22Rv1 (cell line): ENCODE measurements around the gene CRYGB.

Experiments
- H3K27ac ChIP-seq: fragments of 450-650 bp; 2 replicates; pipeline ENCODE4 v1.5.1; 2017
- CTCF ChIP-seq: fragments of 450-650 bp; IDR thresholded peaks from 2 replicates; pipeline ENCODE4 v1.5.1; 2017; ENCODE audit warnings: mild to moderate bottlenecking
- ZFX ChIP-seq: fragments of 450-650 bp; IDR thresholded peaks from 2 replicates; pipeline ENCODE4 v1.6.1; 2017; ENCODE audit warnings: antibody characterized with exemption, borderline replicate concordance

CRYGB gene

GRCh38 chr2:208093128-208093527, 52.8 kb downstream of the CRYGB start:
- TF ChIP-seq CTCF (no peak), ZFX (no peak)
- no peak overlapping the region for H3K27ac ChIP-seq
